Liver (tissue), 9 donors: Measurements from ENCODE around the gene MAGI1. TPM values are rescaled to one million over a fixed set of nuclear protein-coding genes. Genes with fewer than 3 reads are reported as not detected.

Source experiments
- DNase-seq: peaks from one replicate; pipeline ENCODE4 v3.0.0-alpha.2; 2017; ENCODE audit warnings: low spot score
- H3K27ac ChIP-seq, 2 donors: one replicate each; pipeline ENCODE4 v1.7.0; 2013; ENCODE audit warnings: inconsistent platforms in 2 of 2, low read length in 2 of 2, control low read depth in 1 of 2, low read depth in 1 of 2, mild to moderate bottlenecking in 1 of 2
- H3K27me3 ChIP-seq, 4 donors: one replicate each; pipeline versions ENCODE4 v1.6.1 to v1.7.0; 2013; ENCODE audit warnings: low read length in 3 of 4, inconsistent platforms in 1 of 4, mild to moderate bottlenecking in 1 of 4, moderate library complexity in 1 of 4; ENCODE audit not compliant: control insufficient read depth in 4 of 4, insufficient read depth in 4 of 4
- H3K36me3 ChIP-seq, 4 donors: one replicate each; pipeline versions ENCODE4 v1.6.1 to v1.7.0; 2013; ENCODE audit warnings: low read length in 3 of 4, mild to moderate bottlenecking in 3 of 4, low read depth in 1 of 4, moderate library complexity in 1 of 4; ENCODE audit not compliant: control insufficient read depth in 4 of 4, insufficient read depth in 3 of 4
- H3K4me1 ChIP-seq, 4 donors: one replicate each; pipeline versions ENCODE4 v1.6.1 to v1.7.0; 2013; ENCODE audit warnings: low read length in 3 of 4, mild to moderate bottlenecking in 3 of 4, moderate library complexity in 1 of 4; ENCODE audit not compliant: control insufficient read depth in 4 of 4, insufficient read depth in 4 of 4
- H3K4me3 ChIP-seq, 3 donors: one replicate each; pipeline versions ENCODE4 v1.6.1 to v1.7.0; 2013; ENCODE audit warnings: low read length in 3 of 3, control low read depth in 1 of 3, low read depth in 1 of 3, mild to moderate bottlenecking in 1 of 3
- H3K9ac ChIP-seq, 2 donors: one replicate each; pipeline ENCODE4 v1.7.0; 2013; ENCODE audit warnings: low read length in 2 of 2, mild to moderate bottlenecking in 2 of 2, moderate library complexity in 2 of 2, control low read depth in 1 of 2, low read depth in 1 of 2
- H3K9me3 ChIP-seq, 4 donors: one replicate each; pipeline versions ENCODE4 v1.6.1 to v1.7.0; 2013; ENCODE audit warnings: low read length in 3 of 4; ENCODE audit not compliant: control insufficient read depth in 4 of 4
- CTCF ChIP-seq: fragments of 150-350 bp; IDR thresholded peaks from 2 replicates; pipeline ENCODE4 v1.5.1; 2017; ENCODE audit warnings: improper control_type of control experiment, low read depth, low read length; ENCODE audit not compliant: missing input control
- EGR1 ChIP-seq, 2 donors: IDR thresholded peaks; 2 replicates each; pipeline ENCODE4 v1.6.1; 2016 to 2018; ENCODE audit warnings: antibody characterized with exemption in 2 of 2, low read depth in 2 of 2
- FOXA1 ChIP-seq: IDR thresholded peaks from 2 replicates; pipeline ENCODE4 v1.6.1; 2016; ENCODE audit warnings: antibody characterized with exemption
- HNF4A ChIP-seq, 2 donors: conservative IDR thresholded peaks; 2 replicates each; pipeline ENCODE4 v1.6.1; 2016; ENCODE audit warnings: antibody characterized with exemption in 2 of 2, mild to moderate bottlenecking in 2 of 2
- HNF4G ChIP-seq: IDR thresholded peaks from 2 replicates; pipeline ENCODE4 v1.6.1; 2016; ENCODE audit warnings: antibody characterized with exemption
- JUND ChIP-seq, 2 donors: IDR thresholded peaks; 2 replicates each; pipeline ENCODE4 v1.6.1; 2016; ENCODE audit warnings: antibody characterized with exemption in 2 of 2
- RAD21 ChIP-seq, 2 donors: IDR thresholded peaks; 2 replicates each; pipeline ENCODE4 v1.6.1; 2016; ENCODE audit warnings: antibody characterized with exemption in 2 of 2, mild to moderate bottlenecking in 2 of 2
- REST ChIP-seq: IDR thresholded peaks from 2 replicates; pipeline ENCODE4 v1.6.1; 2016; ENCODE audit warnings: antibody characterized with exemption, mild to moderate bottlenecking
- RXRA ChIP-seq, 2 donors: IDR thresholded peaks; 2 replicates each; pipeline ENCODE4 v1.6.1; 2017 to 2018; ENCODE audit warnings: antibody characterized with exemption in 2 of 2, mild to moderate bottlenecking in 1 of 2
- SP1 ChIP-seq: IDR thresholded peaks from 2 replicates; pipeline ENCODE4 v1.6.1; 2018; ENCODE audit warnings: antibody characterized with exemption, mild to moderate bottlenecking
- YY1 ChIP-seq: IDR thresholded peaks from 2 replicates; pipeline ENCODE4 v1.6.1; 2016; ENCODE audit warnings: antibody characterized with exemption, mild to moderate bottlenecking
- ZBTB33 ChIP-seq: IDR thresholded peaks from 2 replicates; pipeline ENCODE4 v1.6.1; 2016; ENCODE audit warnings: antibody characterized with exemption
- WGBS: extraction: QIAGEN DNeasy Blood & Tissue Kit; methylation state at CpG from one replicate; pipeline ENCODE4 v1.1.7; 2013; 5-methylcytosine and 5-hydroxymethylcytosine counted together
- polyA plus RNA-seq, 2 donors: library from polyadenylated mRNA; stranded (reverse) in 1 of 2; unstranded in 1 of 2; fragments of 200-250 nt in 1 of 2; fragments of >200 nt in 1 of 2; fragmentation: Nextera tagmentation in 1 of 2; extraction: Ambion mirVana in 1 of 2; gene quantifications; one replicate each; pipeline versions ENCODE4 v1.2.1 to v1.2.3, GENCODE V29; 2013 to 2015
- total RNA-seq, 2 donors: library from RNA; depleted of rRNA; stranded (reverse); fragments of >200 nt; gene quantifications; one replicate each; pipeline ENCODE4 v1.2.3, GENCODE V29; 2014
- TF ChIP-seq, protein P1 (sequence below): IDR thresholded peaks from 2 replicates; pipeline ENCODE4 v1.6.1; 2016; ENCODE audit warnings: antibody characterized with exemption
- donor health status: healthy.
- donor health status: healthy.
- donor health status: healthy.
- donor health status: healthy.
- donor health status: healthy.

Gene MAGI1
- total and polyA plus RNA-seq, 4 donors, result 9.6 to 68.8 (median 14.0) TPM

DNA sequence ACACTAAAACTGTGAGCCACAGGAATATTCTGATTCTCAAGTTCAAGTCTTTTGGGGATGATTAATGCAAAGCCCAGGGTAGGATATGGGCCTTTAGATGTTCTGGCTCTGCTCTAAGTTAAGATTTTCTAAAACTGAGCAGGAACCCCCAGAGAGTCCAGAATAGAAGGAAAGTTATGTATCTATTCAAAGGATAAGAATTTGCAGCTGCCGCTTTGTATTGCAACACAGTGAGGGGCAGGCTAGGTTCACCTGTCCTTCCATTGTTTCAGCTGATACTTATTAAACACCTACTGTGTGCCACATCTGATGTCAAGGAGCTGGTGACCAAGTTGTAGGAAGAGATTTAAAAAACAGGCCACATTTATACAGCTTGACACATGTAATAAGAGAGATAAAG, 290.4 kb downstream of the MAGI1 start:
- TF ChIP-seq JUND (IDR thresholded peaks at IDR 0.05) (no peak), EGR1 (IDR thresholded peaks at IDR 0.05; ENCODE audit: low read depth in 2 of 2) (no peak)
- TF ChIP-seq, protein P1, sequence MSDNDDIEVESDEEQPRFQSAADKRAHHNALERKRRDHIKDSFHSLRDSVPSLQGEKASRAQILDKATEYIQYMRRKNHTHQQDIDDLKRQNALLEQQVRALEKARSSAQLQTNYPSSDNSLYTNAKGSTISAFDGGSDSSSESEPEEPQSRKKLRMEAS, result no peak
- 96% methylated on average over 1 of the region's 1 CpG for whole genome bisulfite sequencing
- no peak overlapping the region for H3K9ac ChIP-seq
- no peak overlapping the region for H3K27ac ChIP-seq
- no peak for DNase-seq
- no peaks in the 10 kb centered on the region for H3K27me3 ChIP-seq
- no peaks in the 10 kb centered on the region for H3K4me1 ChIP-seq
- no peaks in the 10 kb centered on the region for H3K36me3 ChIP-seq
- no peak overlapping the region for H3K4me3 ChIP-seq
- no peaks in the 10 kb centered on the region for H3K9me3 ChIP-seq

GRCh38 chr3:65746848-65747247, 291.9 kb downstream of the MAGI1 start:
- no peaks in the 10 kb centered on the region for H3K36me3 ChIP-seq
- H3K4me3 ChIP-seq, result no peak overlapping the region
- H3K9ac ChIP-seq, result no peak overlapping the region
- no peak for DNase-seq
- no peak overlapping the region for H3K27ac ChIP-seq
- no peaks in the 10 kb centered on the region for H3K9me3 ChIP-seq
- TF ChIP-seq REST (no peak), CTCF (no peak), HNF4G (no peak), RXRA (IDR thresholded peaks at IDR 0.05) (no peak), YY1 (no peak), SP1 (no peak), RAD21 (IDR thresholded peaks at IDR 0.05) (no peak), JUND (IDR thresholded peaks at IDR 0.05) (no peak), HNF4A (conservative IDR thresholded peaks at IDR 0.05) (no peak), FOXA1 (no peak), ZBTB33 (no peak)
- no peaks in the 10 kb centered on the region for H3K27me3 ChIP-seq
- WGBS, result 93% methylated on average over 4 of the region's 4 CpGs
- no peaks in the 10 kb centered on the region for H3K4me1 ChIP-seq
